ENCODE results near the gene RNU1-1.
"Not testable (repeated sequence)": the region's sequence is repeated elsewhere in the genome, so short reads cannot be mapped to it uniquely, and the experiment has no call there.

Gene RNU1-1

GRCh38 chr1:16491056-16491675, 22.9 kb downstream of the RNU1-1 start:
- no peak for DNase-seq

DNA sequence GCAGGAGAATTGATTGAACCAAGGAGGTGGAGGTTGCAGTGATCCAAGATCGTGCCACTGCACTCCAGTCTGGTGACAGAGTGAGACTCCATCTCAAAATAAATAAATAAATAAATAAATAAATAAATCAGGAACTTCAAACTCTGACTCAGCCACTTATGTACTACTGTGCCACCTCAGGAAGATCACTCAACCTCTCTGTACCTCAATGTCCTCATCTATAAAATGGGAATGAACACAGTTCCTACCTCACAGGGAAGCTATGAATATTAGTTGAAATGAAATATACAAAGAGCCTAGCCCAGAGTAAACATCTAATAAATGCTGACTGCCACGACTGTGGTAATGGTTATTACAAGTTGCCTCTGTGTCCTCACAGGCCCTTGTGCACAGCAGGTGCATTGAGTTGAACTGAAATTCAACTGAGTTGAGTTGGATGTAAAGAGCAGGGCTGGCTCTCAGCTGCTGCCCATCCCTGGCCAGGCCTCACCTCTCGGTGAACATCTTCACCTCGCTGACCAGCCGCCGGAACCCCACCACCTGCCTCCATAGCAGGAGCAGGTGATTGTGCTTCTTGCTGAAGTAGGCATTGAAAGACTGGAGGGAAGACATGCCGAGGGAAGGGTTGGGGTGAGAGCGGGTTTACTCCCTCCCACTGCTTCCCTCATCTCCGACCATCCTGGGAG, 24.7 kb downstream of the RNU1-1 start:
- not testable (repeated sequence) for DNase-seq

GRCh38 chr1:16487011-16487410, 27.1 kb downstream of the RNU1-1 start:
- DNase-seq: not testable (repeated sequence)

GRCh38 chr1:16486316-16486715, 27.8 kb downstream of the RNU1-1 start:
- not testable (repeated sequence) for DNase-seq

- DNase-seq: no peak
These were observed 29.2 kb downstream of the RNU1-1 start for GRCh38 chr1:16484931-16485330.

DNA sequence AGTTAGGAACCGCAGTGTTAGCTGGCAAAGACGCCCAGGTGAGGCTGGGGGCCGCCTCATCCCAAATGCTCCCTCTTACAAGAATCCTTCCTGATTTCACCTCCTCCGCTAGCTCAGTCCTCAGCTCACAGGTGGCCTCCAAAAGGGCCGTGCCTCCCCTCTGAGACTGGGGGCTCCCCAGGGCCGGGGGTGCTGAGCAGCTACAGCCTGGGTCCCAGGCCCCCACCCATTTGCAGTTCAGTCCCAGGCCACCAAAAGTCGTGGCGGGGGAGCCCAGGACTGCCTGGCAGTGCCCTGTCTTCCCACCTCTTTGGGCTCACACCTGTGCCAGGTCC, 29.6 kb downstream of the RNU1-1 start:
- DNase-seq: no peak

GRCh38 chr1:16483639-16484500, 30.2 kb downstream of the RNU1-1 start:
- not testable (repeated sequence) for DNase-seq

DNA sequence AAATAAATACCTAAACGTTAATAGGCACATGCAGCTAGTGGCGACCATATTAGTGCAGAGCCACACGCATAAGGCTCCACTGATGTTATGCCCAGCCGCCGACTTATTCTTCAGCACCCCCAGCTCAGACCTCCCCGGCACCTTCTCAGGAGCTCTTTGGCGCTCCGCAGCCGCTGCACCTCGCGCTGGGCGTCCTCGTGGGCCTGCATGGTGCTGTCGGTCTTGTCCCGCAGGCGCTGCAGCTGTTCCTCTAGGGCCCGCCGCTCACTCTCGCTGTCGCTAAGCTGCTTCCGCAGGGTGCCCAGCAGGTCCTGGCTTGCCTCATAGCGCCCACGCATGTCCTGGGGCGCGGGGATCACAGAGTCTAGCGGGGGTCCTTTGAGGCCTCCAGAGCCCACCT, 30.9 kb downstream of the RNU1-1 start:
- DNase-seq: not testable (repeated sequence)

- no peak for DNase-seq
These were observed 36.0 kb downstream of the RNU1-1 start for GRCh38 chr1:16478091-16478490.

DNA sequence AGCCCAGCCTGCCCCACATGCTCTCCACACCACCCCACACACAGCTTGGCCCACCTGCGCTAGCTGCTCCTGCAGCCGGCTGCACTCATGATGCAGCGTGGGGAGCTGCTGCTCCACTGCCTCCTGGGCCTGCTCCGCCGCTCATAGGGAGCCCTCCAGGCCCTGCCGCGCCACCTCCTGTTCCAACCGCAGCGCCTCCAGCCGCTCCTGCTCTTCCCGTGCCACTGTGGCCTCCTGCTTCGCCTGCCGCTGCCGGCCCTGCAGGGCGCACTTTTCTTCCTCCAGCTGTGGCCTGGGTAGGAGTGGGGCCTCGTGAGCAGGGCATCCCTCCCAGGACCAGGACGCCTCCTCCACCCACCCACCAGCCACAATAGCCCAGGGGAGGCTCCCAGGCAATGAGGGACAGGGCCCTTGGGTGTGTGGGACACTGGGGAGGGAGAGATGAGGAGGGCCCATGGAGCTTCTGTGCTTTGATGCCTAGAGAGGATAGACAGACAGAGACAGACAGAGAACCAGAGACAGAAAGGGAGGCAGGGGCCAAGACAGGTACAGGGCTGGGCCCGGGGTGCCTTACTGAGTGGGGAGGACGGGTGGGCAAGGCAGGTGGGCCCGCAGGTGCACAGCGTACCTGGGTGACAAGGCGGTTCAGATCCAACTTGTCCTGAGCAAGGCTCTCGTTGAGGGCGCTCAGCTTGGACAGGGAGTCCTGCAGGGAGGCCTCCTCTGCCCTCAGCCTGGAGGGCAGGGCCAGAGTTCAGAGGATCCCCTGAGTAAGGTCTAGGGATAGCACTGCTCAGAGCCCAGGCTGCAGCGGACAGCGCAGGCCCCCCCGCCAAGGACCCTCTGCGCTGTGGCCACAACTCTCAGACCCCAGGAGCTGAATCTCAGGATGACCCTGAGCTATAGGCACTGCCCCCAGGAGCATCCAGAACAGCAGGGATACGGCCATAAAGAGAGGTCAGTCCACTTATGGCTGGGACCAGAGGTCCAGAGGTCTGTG, 38.0 kb downstream of the RNU1-1 start:
- not testable (repeated sequence) for DNase-seq

- DNase-seq: not testable (repeated sequence)
These were observed 39.2 kb downstream of the RNU1-1 start for GRCh38 chr1:16474891-16475290.

GRCh38 chr1:16474166-16474800, 39.8 kb downstream of the RNU1-1 start:
- no peak for DNase-seq

- no peak for DNase-seq
These were observed 45.5 kb downstream of the RNU1-1 start for GRCh38 chr1:16468558-16468957.

- DNase-seq: no peak
These were observed 49.0 kb downstream of the RNU1-1 start for GRCh38 chr1:16464917-16465625.

All from RPMI8226 (cell line).